HCT116 (cell line): ENCODE results near the gene LRIG1.

Experiments
- CEBPB ChIP-seq: IDR thresholded peaks from 2 replicates; pipeline ENCODE4 v1.6.1; 2012; ENCODE audit warnings: low read depth
- CTCF ChIP-seq, 3 experiments: fragments of 200-600 bp in 1 of 3; sonication (generic) in 1 of 3; IDR thresholded peaks in 2 of 3; conservative IDR thresholded peaks in 1 of 3; 2 replicates each; pipeline ENCODE4 v1.5.1; 2012 to 2017; ENCODE audit warnings: low read depth in 2 of 3, low read length in 2 of 3, antibody characterized with exemption in 1 of 3, borderline replicate concordance in 1 of 3, control low read depth in 1 of 3, mild to moderate bottlenecking in 1 of 3, mixed read lengths in 1 of 3, mixed run types in 1 of 3, moderate library complexity in 1 of 3; ENCODE audit not compliant: insufficient read depth in 1 of 3
- EZH2 ChIP-seq: fragments of 200-600 bp; sonication (generic); IDR thresholded peaks from 2 replicates; pipeline ENCODE4 v1.6.1; 2017; ENCODE audit warnings: antibody characterized with exemption, mixed run types
- EZH2phosphoT487 ChIP-seq: fragments of 200-600 bp; IDR thresholded peaks from 2 replicates; pipeline ENCODE4 v1.6.1; 2018; ENCODE audit warnings: antibody characterized with exemption, borderline replicate concordance
- FOSL1 ChIP-seq: IDR thresholded peaks from 2 replicates; pipeline ENCODE4 v1.6.1; 2012; ENCODE audit warnings: low read depth
- JUND ChIP-seq: IDR thresholded peaks from 2 replicates; pipeline ENCODE4 v1.6.1; 2012
- POLR2A ChIP-seq: IDR thresholded peaks from 2 replicates; pipeline ENCODE4 v1.7.0; 2011; ENCODE audit warnings: borderline replicate concordance; ENCODE audit not compliant: insufficient read depth, insufficient read length; ENCODE audit errors: extremely low read depth
- POLR2AphosphoS5 ChIP-seq: IDR thresholded peaks from 2 replicates; pipeline ENCODE4 v1.6.1; 2011; ENCODE audit warnings: mild to moderate bottlenecking, low read depth, low read length, moderate library complexity
- RAD21 ChIP-seq: IDR thresholded peaks from 2 replicates; pipeline ENCODE4 v1.6.1; 2012; ENCODE audit warnings: low read depth, mild to moderate bottlenecking
- SIN3A ChIP-seq: IDR thresholded peaks from 2 replicates; pipeline ENCODE4 v1.6.1; 2012; ENCODE audit warnings: low read depth
- TCF7L2 ChIP-seq: IDR thresholded peaks from 2 replicates; pipeline ENCODE4 v1.7.0; 2011; ENCODE audit warnings: borderline replicate concordance, inconsistent platforms; ENCODE audit not compliant: insufficient read depth, insufficient read length; ENCODE audit errors: extremely low read depth
- YY1 ChIP-seq: IDR thresholded peaks from 2 replicates; pipeline ENCODE4 v1.6.1; 2011; ENCODE audit warnings: low read length, low read depth, moderate library complexity, mild to moderate bottlenecking; ENCODE audit not compliant: insufficient replicate concordance; ENCODE audit errors: extremely low read depth
- ZBTB33 ChIP-seq: IDR thresholded peaks from 2 replicates; pipeline ENCODE4 v1.6.1; 2011; ENCODE audit warnings: mild to moderate bottlenecking, low read length, moderate library complexity; ENCODE audit not compliant: insufficient replicate concordance; ENCODE audit errors: extremely low read depth
- ZNF274 ChIP-seq: fragments of 200-500 bp; sonication (Bioruptor generic); IDR thresholded peaks from 2 replicates; pipeline ENCODE4 v1.6.1; 2014; ENCODE audit warnings: mild to moderate bottlenecking, low read depth, low read length, inconsistent platforms

GRCh38 chr3:66456711-66457173 lies 44.1 kb downstream of the LRIG1 start:
- no peak for TF ChIP-seq CTCF (IDR thresholded peaks at IDR 0.05 in 2 of 3, conservative IDR thresholded peaks at IDR 0.05 in 1 of 3; ENCODE audit: borderline replicate concordance in 1 of 3, insufficient read depth in 1 of 3, low read depth in 2 of 3, low read length in 2 of 3)
- no peak for TF ChIP-seq POLR2A
- TF ChIP-seq RAD21 = no peak
- no peak for TF ChIP-seq POLR2AphosphoS5
- no peak for TF ChIP-seq JUND
- TF ChIP-seq EZH2 = no peak
- TF ChIP-seq TCF7L2 = no peak
- no peak for TF ChIP-seq ZNF274
- TF ChIP-seq CEBPB = no peak
- no peak for TF ChIP-seq FOSL1
- no peak for TF ChIP-seq YY1
- no peak for TF ChIP-seq ZBTB33
- TF ChIP-seq SIN3A = no peak
- TF ChIP-seq EZH2phosphoT487 = no peak
